HEK293 (cell line): ENCODE results near the gene GBF1.

Experiments used
- CTCF ChIA-PET: fragments of 350-600 bp; formaldehyde crosslinking; extraction: SDS; loops from one replicate; lab custom pipeline; 2021; ENCODE audit warnings: antibody characterized with exemption; lab: Yijun Ruan, JAX
- POLR2A ChIA-PET: fragments of 300-600 bp; formaldehyde crosslinking; extraction: SDS; loops from one replicate; lab custom pipeline; 2020; ENCODE audit warnings: antibody characterized with exemption, inconsistent platforms; lab: Yijun Ruan, JAX
- H3K27ac ChIP-seq: fragments of 200-500 bp; sonication (Bioruptor generic); 2 replicates; pipeline ENCODE4 v1.5.1; 2014; ENCODE audit warnings: low read depth, low read length, control low read depth, inconsistent platforms; ENCODE audit errors: extremely low read depth
- H3K36me3 ChIP-seq, 2 experiments: fragments of 200-500 bp in 1 of 2; sonication (Bioruptor generic) in 1 of 2; 1 replicate in 1 of 2; 2 replicates in 1 of 2; pipeline ENCODE4 v1.5.1; 2014 to 2017; ENCODE audit warnings: inconsistent platforms in 2 of 2, low read length in 2 of 2; ENCODE audit not compliant: control insufficient read depth in 2 of 2, insufficient read depth in 1 of 2
- H3K4me1 ChIP-seq: fragments of 200-500 bp; sonication (Bioruptor generic); 2 replicates; pipeline ENCODE4 v1.5.1; 2014; ENCODE audit warnings: mild to moderate bottlenecking, low read length, inconsistent platforms; ENCODE audit not compliant: control insufficient read depth, insufficient read depth
- H3K4me3 ChIP-seq: 2 replicates; pipeline ENCODE4 v1.5.1; 2011; ENCODE audit warnings: low read depth, mild to moderate bottlenecking, control low read depth, low read length, moderate library complexity
- H3K9me3 ChIP-seq: fragments of 200-500 bp; sonication (Bioruptor generic); 2 replicates; pipeline ENCODE4 v1.5.1; 2014; ENCODE audit warnings: low read depth, low read length, inconsistent platforms; ENCODE audit not compliant: control insufficient read depth, insufficient read depth
- EGR2 ChIP-seq: fragments of 450-650 bp; formaldehyde crosslinking; IDR thresholded peaks from 2 replicates; pipeline ENCODE4 v1.5.1; 2016; ENCODE audit warnings: low read depth, missing biosample characterization, missing genetic modification characterization
- HOXA7 ChIP-seq: sonication (generic); formaldehyde crosslinking; IDR thresholded peaks from 2 replicates; pipeline ENCODE4 v1.8.1; 2022; ENCODE audit warnings: missing genetic modification reagents, borderline replicate concordance
- IKZF3 ChIP-seq: fragments of 450-650 bp; IDR thresholded peaks from 2 replicates; pipeline ENCODE4 v1.5.0; 2018; ENCODE audit warnings: missing biosample characterization, mild to moderate bottlenecking, missing genetic modification characterization, moderate library complexity
- KLF1 ChIP-seq: fragments of 450-650 bp; formaldehyde crosslinking; IDR thresholded peaks from 2 replicates; pipeline ENCODE4 v1.5.1; 2016; ENCODE audit warnings: missing biosample characterization, missing genetic modification characterization
- KLF9 ChIP-seq: fragments of 450-650 bp; formaldehyde crosslinking; IDR thresholded peaks from 2 replicates; pipeline ENCODE4 v1.5.1; 2016; ENCODE audit warnings: missing biosample characterization, missing genetic modification characterization, low read depth
- SETDB1 ChIP-seq: IDR thresholded peaks from one replicate; pipeline ENCODE4 v1.6.1; 2017; ENCODE audit warnings: mild to moderate bottlenecking, low read length, moderate library complexity, mixed read lengths; ENCODE audit not compliant: insufficient read length
- YY2 ChIP-seq: fragments of 450-650 bp; formaldehyde crosslinking; IDR thresholded peaks from 2 replicates; pipeline ENCODE4 v1.5.1; 2016; ENCODE audit warnings: missing biosample characterization, missing genetic modification characterization
- ZBTB1 ChIP-seq: fragments of 450-650 bp; formaldehyde crosslinking; IDR thresholded peaks from 2 replicates; pipeline ENCODE4 v1.5.1; 2016; ENCODE audit warnings: missing biosample characterization, missing genetic modification characterization
- ZBTB7A ChIP-seq: fragments of 450-650 bp; formaldehyde crosslinking; IDR thresholded peaks from 2 replicates; pipeline ENCODE4 v1.5.1; 2016; ENCODE audit warnings: low read depth, missing biosample characterization, missing genetic modification characterization
- ZBTB8A ChIP-seq: fragments of 450-650 bp; formaldehyde crosslinking; IDR thresholded peaks from 2 replicates; pipeline ENCODE4 v1.5.1; 2016; ENCODE audit warnings: missing biosample characterization, missing genetic modification characterization
- ZNF112 ChIP-seq: fragments of 450-650 bp; formaldehyde crosslinking; IDR thresholded peaks from 2 replicates; pipeline ENCODE4 v1.5.0; 2017; ENCODE audit warnings: missing biosample characterization, missing genetic modification characterization
- ZNF138 ChIP-seq: fragments of 450-650 bp; formaldehyde crosslinking; IDR thresholded peaks from 2 replicates; pipeline ENCODE4 v1.5.1; 2016; ENCODE audit warnings: missing biosample characterization, missing genetic modification characterization, borderline replicate concordance
- ZNF140 ChIP-seq: fragments of 450-650 bp; formaldehyde crosslinking; IDR thresholded peaks from 2 replicates; pipeline ENCODE4 v1.5.1; 2016; ENCODE audit warnings: missing biosample characterization, missing genetic modification characterization
- ZNF169 ChIP-seq: fragments of 450-650 bp; formaldehyde crosslinking; IDR thresholded peaks from 2 replicates; pipeline ENCODE4 v1.5.1; 2016; ENCODE audit warnings: missing biosample characterization, missing genetic modification characterization
- ZNF184 ChIP-seq: fragments of 450-650 bp; IDR thresholded peaks from 2 replicates; pipeline ENCODE4 v1.5.1; 2018; ENCODE audit warnings: missing biosample characterization, mild to moderate bottlenecking, missing genetic modification characterization
- ZNF19 ChIP-seq: fragments of 450-650 bp; formaldehyde crosslinking; IDR thresholded peaks from 2 replicates; pipeline ENCODE4; 2016; ENCODE audit warnings: missing biosample characterization, missing genetic modification characterization, low read depth
- ZNF23 ChIP-seq: fragments of 450-650 bp; formaldehyde crosslinking; IDR thresholded peaks from 2 replicates; pipeline ENCODE4 v1.5.1; 2016; ENCODE audit warnings: missing biosample characterization, missing genetic modification characterization, borderline replicate concordance
- ZNF266 ChIP-seq: fragments of 450-650 bp; formaldehyde crosslinking; IDR thresholded peaks from 2 replicates; pipeline ENCODE4 v1.5.1; 2016; ENCODE audit warnings: missing biosample characterization, missing genetic modification characterization, low read depth
- ZNF292 ChIP-seq: fragments of 450-650 bp; formaldehyde crosslinking; IDR thresholded peaks from 2 replicates; pipeline ENCODE4 v1.5.1; 2016; ENCODE audit warnings: low read depth, missing biosample characterization, missing genetic modification characterization, borderline replicate concordance
- ZNF391 ChIP-seq: fragments of 450-650 bp; formaldehyde crosslinking; IDR thresholded peaks from 2 replicates; pipeline ENCODE4 v1.5.1; 2016; ENCODE audit warnings: low read depth, missing biosample characterization, missing genetic modification characterization, borderline replicate concordance
- ZNF48 ChIP-seq: fragments of 450-650 bp; formaldehyde crosslinking; IDR thresholded peaks from 2 replicates; pipeline ENCODE4 v1.5.1; 2016; ENCODE audit warnings: missing biosample characterization, missing genetic modification characterization
- ZNF514 ChIP-seq: fragments of 450-650 bp; formaldehyde crosslinking; IDR thresholded peaks from 2 replicates; pipeline ENCODE4 v1.5.1; 2016; ENCODE audit warnings: missing biosample characterization, missing genetic modification characterization
- ZNF530 ChIP-seq: fragments of 450-650 bp; formaldehyde crosslinking; IDR thresholded peaks from 2 replicates; pipeline ENCODE4 v1.5.1; 2016; ENCODE audit warnings: low read depth, missing biosample characterization, missing genetic modification characterization
- ZNF549 ChIP-seq: fragments of 450-650 bp; IDR thresholded peaks from 2 replicates; pipeline ENCODE4 v1.5.1; 2018; ENCODE audit warnings: missing biosample characterization, missing genetic modification characterization, mild to moderate bottlenecking, inconsistent platforms, moderate library complexity
- ZNF561 ChIP-seq: fragments of 450-650 bp; IDR thresholded peaks from 2 replicates; pipeline ENCODE4 v1.5.1; 2018; ENCODE audit warnings: missing biosample characterization, missing genetic modification characterization, borderline replicate concordance
- ZNF585B ChIP-seq: fragments of 450-650 bp; formaldehyde crosslinking; IDR thresholded peaks from 2 replicates; pipeline ENCODE4 v1.5.1; 2016; ENCODE audit warnings: missing biosample characterization, missing genetic modification characterization
- ZNF621 ChIP-seq: fragments of 450-650 bp; formaldehyde crosslinking; IDR thresholded peaks from 2 replicates; pipeline ENCODE4 v1.5.1; 2017; ENCODE audit warnings: missing biosample characterization, missing genetic modification characterization
- ZNF701 ChIP-seq: fragments of 450-650 bp; formaldehyde crosslinking; IDR thresholded peaks from 2 replicates; pipeline ENCODE4 v1.5.1; 2016; ENCODE audit warnings: missing biosample characterization, missing genetic modification characterization
- ZNF843 ChIP-seq: fragments of 450-650 bp; formaldehyde crosslinking; IDR thresholded peaks from 2 replicates; pipeline ENCODE4 v1.5.1; 2016; ENCODE audit warnings: missing biosample characterization, missing genetic modification characterization
- TF ChIP-seq, protein P1 (sequence below): fragments of 450-650 bp; formaldehyde crosslinking; IDR thresholded peaks from 2 replicates; pipeline ENCODE4 v1.5.1; 2016; ENCODE audit warnings: missing biosample characterization, missing genetic modification characterization
- TF ChIP-seq, protein P2 (sequence below): fragments of 450-650 bp; formaldehyde crosslinking; IDR thresholded peaks from 2 replicates; pipeline ENCODE4 v1.5.1; 2016; ENCODE audit warnings: missing biosample characterization, missing genetic modification characterization
- TF ChIP-seq, protein P3 (sequence below): fragments of 450-650 bp; formaldehyde crosslinking; IDR thresholded peaks from 2 replicates; pipeline ENCODE4 v1.5.1; 2016; ENCODE audit warnings: missing biosample characterization, missing genetic modification characterization

The GBF1 gene

DNA sequence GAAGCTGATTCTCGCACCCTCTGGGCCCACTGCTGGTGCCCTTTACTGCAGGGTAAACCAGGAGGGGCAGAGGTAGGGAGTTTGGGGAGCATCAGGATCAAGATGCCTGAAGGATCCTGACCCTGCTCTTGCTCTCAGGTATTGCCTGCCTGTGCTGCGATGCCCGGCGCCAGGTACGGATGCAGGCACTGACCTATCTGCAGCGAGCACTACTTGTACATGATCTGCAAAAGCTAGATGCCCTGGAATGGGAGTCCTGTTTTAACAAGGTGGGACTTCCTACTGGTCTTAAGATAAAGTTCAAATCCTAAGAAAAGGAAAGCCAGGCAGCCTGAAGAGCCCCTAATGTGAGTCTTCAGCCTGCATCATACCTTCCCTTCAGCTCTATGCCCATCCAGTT lies 134.1 kb downstream of the GBF1 start:
- no peak overlapping the region for H3K4me3 ChIP-seq
- H3K27ac ChIP-seq = no peak overlapping the region
- H3K4me1 ChIP-seq = no peaks in the 10 kb centered on the region
- TF ChIP-seq ZNF48 (tag by site-specific recombination) = no peak
- no peak for TF ChIP-seq IKZF3 (tag by site-specific recombination)
- no peak for TF ChIP-seq ZNF530 (tag by site-specific recombination)
- TF ChIP-seq ZNF140 = no peak
- TF ChIP-seq ZNF292 (tag by site-specific recombination) = no peak
- no peak for TF ChIP-seq YY2 (tag by site-specific recombination)
- no peak for TF ChIP-seq ZNF19 (tag by site-specific recombination)
- no peak for TF ChIP-seq SETDB1
- no peak for TF ChIP-seq ZNF701 (tag by site-specific recombination)
- TF ChIP-seq ZNF561 (tag by site-specific recombination) = no peak
- TF ChIP-seq, protein P1, sequence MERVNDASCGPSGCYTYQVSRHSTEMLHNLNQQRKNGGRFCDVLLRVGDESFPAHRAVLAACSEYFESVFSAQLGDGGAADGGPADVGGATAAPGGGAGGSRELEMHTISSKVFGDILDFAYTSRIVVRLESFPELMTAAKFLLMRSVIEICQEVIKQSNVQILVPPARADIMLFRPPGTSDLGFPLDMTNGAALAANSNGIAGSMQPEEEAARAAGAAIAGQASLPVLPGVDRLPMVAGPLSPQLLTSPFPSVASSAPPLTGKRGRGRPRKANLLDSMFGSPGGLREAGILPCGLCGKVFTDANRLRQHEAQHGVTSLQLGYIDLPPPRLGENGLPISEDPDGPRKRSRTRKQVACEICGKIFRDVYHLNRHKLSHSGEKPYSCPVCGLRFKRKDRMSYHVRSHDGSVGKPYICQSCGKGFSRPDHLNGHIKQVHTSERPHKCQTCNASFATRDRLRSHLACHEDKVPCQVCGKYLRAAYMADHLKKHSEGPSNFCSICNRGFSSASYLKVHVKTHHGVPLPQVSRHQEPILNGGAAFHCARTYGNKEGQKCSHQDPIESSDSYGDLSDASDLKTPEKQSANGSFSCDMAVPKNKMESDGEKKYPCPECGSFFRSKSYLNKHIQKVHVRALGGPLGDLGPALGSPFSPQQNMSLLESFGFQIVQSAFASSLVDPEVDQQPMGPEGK (tag by site-specific recombination) = no peak
- TF ChIP-seq ZNF169 (tag by site-specific recombination) = no peak
- peaks cover 16 to 71% of the 10 kb centered on the region in 2 experiments; a peak in 2 of 3 replicates for H3K36me3 ChIP-seq
- POLR2A ChIA-PET = no interaction called here
- H3K9me3 ChIP-seq = no peaks in the 10 kb centered on the region
- CTCF ChIA-PET = interaction anchor here (1.5 to 1.8 kb wide), 3 partner anchors 14 to 100 kb away, joined by 4 to 12 read pairs (median 4); no protein-coding TSS in a partner anchor

DNA sequence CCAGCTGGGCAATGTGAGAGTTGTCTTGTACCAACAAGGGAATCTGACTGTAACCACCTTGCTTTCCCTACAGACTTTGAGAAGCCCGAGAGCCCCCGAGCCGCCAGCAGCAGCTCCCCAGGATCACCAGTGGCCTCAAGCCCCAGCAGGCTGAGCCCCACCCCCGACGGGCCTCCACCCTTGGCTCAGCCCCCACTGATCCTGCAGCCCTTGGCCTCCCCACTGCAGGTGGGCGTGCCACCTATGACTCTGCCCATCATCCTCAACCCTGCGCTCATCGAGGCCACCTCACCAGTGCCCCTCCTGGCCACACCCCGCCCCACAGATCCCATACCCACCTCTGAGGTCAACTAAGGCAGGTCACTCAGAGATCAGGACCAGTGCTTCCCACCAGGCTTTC lies 136.7 kb downstream of the GBF1 start:
- CTCF ChIA-PET = interaction anchor here (0.7 to 5.3 kb wide), 5 partner anchors 12 to 201 kb away, joined by 3 to 38 read pairs (median 3); no protein-coding TSS in a partner anchor
- Histone ChIP-seq H3K27ac (no peak overlapping the region), H3K36me3 (peaks cover 16 to 47% of the 10 kb centered on the region in 2 experiments; a peak in 2 of 3 replicates), H3K4me1 (0 out of 2 replicates have a peak, but pooled peaks cover 2% of the 10 kb centered on the region), H3K9me3 (no peaks in the 10 kb centered on the region), H3K4me3 (no peak overlapping the region)
- POLR2A ChIA-PET = no interaction called here
- TF ChIP-seq ZNF23 (no peak), ZNF138 (tag by site-specific recombination) (no peak), ZNF514 (tag by site-specific recombination) (no peak), ZBTB8A (tag by site-specific recombination) (no peak), ZNF391 (tag by site-specific recombination) (no peak), ZNF549 (tag by site-specific recombination) (no peak), KLF9 (tag by site-specific recombination) (0 out of 2 replicates have a peak, but pooled peaks have one; percentile 31), HOXA7 (CRISPR knock-in tag) (no peak), EGR2 (tag by site-specific recombination) (peak; percentile 21; the same call in 1 of the 2 replicates), ZBTB7A (tag by site-specific recombination) (no peak), ZNF19 (tag by site-specific recombination) (no peak), ZNF585B (tag by site-specific recombination) (no peak), ZNF843 (tag by site-specific recombination) (no peak), ZNF266 (tag by site-specific recombination) (no peak), ZBTB1 (tag by site-specific recombination) (no peak), ZNF184 (tag by site-specific recombination) (no peak), ZNF112 (tag by site-specific recombination) (no peak), KLF1 (tag by site-specific recombination) (peak; percentile 62; the same call in 1 of the 2 replicates), ZNF621 (tag by site-specific recombination) (no peak)
- TF ChIP-seq, protein P2, sequence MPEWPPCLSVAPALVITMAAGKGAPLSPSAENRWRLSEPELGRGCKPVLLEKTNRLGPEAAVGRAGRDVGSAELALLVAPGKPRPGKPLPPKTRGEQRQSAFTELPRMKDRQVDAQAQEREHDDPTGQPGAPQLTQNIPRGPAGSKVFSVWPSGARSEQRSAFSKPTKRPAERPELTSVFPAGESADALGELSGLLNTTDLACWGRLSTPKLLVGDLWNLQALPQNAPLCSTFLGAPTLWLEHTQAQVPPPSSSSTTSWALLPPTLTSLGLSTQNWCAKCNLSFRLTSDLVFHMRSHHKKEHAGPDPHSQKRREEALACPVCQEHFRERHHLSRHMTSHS (tag by site-specific recombination) = no peak
- TF ChIP-seq, protein P3, sequence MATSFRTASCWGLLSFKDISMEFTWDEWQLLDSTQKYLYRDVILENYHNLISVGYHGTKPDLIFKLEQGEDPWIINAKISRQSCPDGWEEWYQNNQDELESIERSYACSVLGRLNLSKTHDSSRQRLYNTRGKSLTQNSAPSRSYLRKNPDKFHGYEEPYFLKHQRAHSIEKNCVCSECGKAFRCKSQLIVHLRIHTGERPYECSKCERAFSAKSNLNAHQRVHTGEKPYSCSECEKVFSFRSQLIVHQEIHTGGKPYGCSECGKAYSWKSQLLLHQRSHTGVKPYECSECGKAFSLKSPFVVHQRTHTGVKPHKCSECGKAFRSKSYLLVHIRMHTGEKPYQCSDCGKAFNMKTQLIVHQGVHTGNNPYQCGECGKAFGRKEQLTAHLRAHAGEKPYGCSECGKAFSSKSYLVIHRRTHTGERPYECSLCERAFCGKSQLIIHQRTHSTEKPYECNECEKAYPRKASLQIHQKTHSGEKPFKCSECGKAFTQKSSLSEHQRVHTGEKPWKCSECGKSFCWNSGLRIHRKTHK (tag by site-specific recombination) = no peak
